H1 (cell line): Measurements from ENCODE around the gene CR2. TPM values are rescaled to one million over a fixed set of nuclear protein-coding genes. Genes with fewer than 3 reads are reported as not detected.

ENCODE experiments used
- ASH2L ChIP-seq: fragments of 200-600, 300-600 bp; sonication (generic); IDR thresholded peaks from one replicate; pipeline ENCODE4 v1.7.1; 2017; ENCODE audit warnings: low read length
- BCL11A ChIP-seq, 2 experiments: IDR thresholded peaks; one replicate each; pipeline ENCODE4 v1.6.1; 2011; ENCODE audit warnings: low read depth in 2 of 2, low read length in 2 of 2, mild to moderate bottlenecking in 2 of 2
- CHD2 ChIP-seq: IDR thresholded peaks from 2 replicates; pipeline ENCODE4 v1.6.1; 2012; ENCODE audit warnings: low read length, improper control_type of control experiment
- KDM5A ChIP-seq: fragments of 200-600 bp; IDR thresholded peaks from 2 replicates; pipeline ENCODE4 v1.7.1; 2012; ENCODE audit warnings: mild to moderate bottlenecking, low read length, inconsistent platforms, mixed read lengths
- polyA plus RNA-seq, 7 experiments: library from polyadenylated mRNA; depleted of rRNA in 3 of 7; stranded (reverse) in 5 of 7; unstranded in 2 of 7; fragments of >200 nt in 5 of 7; fragments of 200-250 nt in 2 of 7; gene quantifications; 1 replicate in 5 of 7; 2 replicates in 1 of 7; 4 replicates in 1 of 7; pipeline versions ENCODE4 v1.2.1 to v1.2.3, GENCODE V29; 2011 to 2013; ENCODE audit warnings: missing spikeins in 2 of 7, mixed read lengths in 2 of 7
- total RNA-seq: library from RNA; stranded (reverse); fragmentation: NEBNext Ultra II Directional; extraction: Animal tissue kit (Norgen Biotek cat#: 25700); gene quantifications from 2 replicates; pipeline ENCODE4 v1.2.1, GENCODE V29; 2021

CR2 gene
- total and polyA plus RNA-seq, 2 of the 8 experiments (the other 6 are each of a cell fraction or from before 2014, with no cell fraction given), result 1.7 to 3.0 TPM

DNA sequence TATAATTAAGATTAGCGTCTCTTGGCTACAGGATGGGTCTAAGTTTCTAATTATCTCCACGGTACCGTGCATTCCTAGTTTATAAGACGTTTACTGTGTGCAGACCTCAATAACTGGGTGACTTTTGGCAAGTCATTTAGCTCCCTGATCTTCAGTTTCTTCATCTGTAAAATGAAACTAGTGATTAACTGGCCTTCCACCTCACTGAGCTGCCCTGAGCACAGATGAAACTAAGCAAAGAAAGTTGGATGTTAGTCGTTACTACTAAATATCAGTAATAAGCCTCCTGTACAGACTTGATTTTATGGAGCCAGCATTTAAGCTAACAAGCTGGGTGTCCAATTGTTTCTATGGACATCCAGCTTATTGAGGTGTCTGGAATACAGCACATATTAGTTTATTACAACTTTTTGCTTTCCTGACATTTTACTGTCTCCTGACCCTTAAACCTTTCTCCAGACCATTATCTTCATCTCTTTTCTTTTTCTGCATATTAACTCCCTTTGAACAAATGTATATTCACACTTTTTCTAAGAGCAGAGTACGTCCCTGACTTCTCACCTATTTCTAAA lies 1.1 kb downstream of the CR2 start (continued):
- no peak for TF ChIP-seq ASH2L
- TF ChIP-seq KDM5A, result no peak
- TF ChIP-seq CHD2, result no peak
- no peak for TF ChIP-seq BCL11A (IDR thresholded peaks at IDR 0.05; ENCODE audit: low read depth in 2 of 2, low read length in 2 of 2)
